Panc1 (cell line): ENCODE data around the gene SLC9B2. TPM values are rescaled to one million over a fixed set of nuclear protein-coding genes. Genes with fewer than 3 reads are reported as not detected.

Experiments used
- ATAC-seq: fragments of 200-7000 bp; cut with Tn5 transposase; 2 replicates; pipeline ENCODE4 v1.9.1; 2020; ENCODE audit warnings: mild to moderate bottlenecking, moderate library complexity
- BruUV-seq: library from RNA; stranded (reverse); fragments of 400-500 nt; replicated peaks from 2 replicates; lab custom pipeline; 2021; lab: Mats Ljungman, UMichigan
- CTCF ChIA-PET: fragments of 300-600 bp; sonication (Branson Sonifier 250); formaldehyde crosslinking; loops from one replicate; lab custom pipeline; 2022; ENCODE audit warnings: antibody characterized with exemption; lab: Charles Lee
- POLR2A ChIA-PET: fragments of 300-600 bp; sonication (Branson Sonifier 250); formaldehyde crosslinking; loops from one replicate; lab custom pipeline; 2022; ENCODE audit warnings: antibody characterized with exemption; lab: Charles Lee
- DNase-seq: peaks from one replicate; pipeline ENCODE4 v3.0.0-alpha.2; 2010; ENCODE audit warnings: low read depth, low spot score
- H3K27ac ChIP-seq: 2 replicates; pipeline ENCODE4 v1.5.1; 2011; ENCODE audit warnings: mild to moderate bottlenecking, low read length, inconsistent platforms
- H3K27me3 ChIP-seq: fragments of 200-500 bp; sonication (Bioruptor generic); 2 replicates; pipeline ENCODE4 v1.6.0; 2014; ENCODE audit warnings: low read length, inconsistent platforms; ENCODE audit not compliant: control insufficient read depth, insufficient read depth
- H3K36me3 ChIP-seq: fragments of 200-500 bp; sonication (Bioruptor generic); 2 replicates; pipeline ENCODE4 v1.5.1; 2014; ENCODE audit warnings: inconsistent platforms, mild to moderate bottlenecking, low read length, moderate library complexity; ENCODE audit not compliant: control insufficient read depth, insufficient read depth
- H3K4me1 ChIP-seq: 2 replicates; pipeline ENCODE4 v1.5.1; 2011; ENCODE audit warnings: inconsistent platforms, mild to moderate bottlenecking, low read length, moderate library complexity; ENCODE audit not compliant: control insufficient read depth, insufficient read depth
- H3K4me3 ChIP-seq, 2 experiments: 2 replicates each; pipeline ENCODE4 v1.5.1; 2011 to 2012; ENCODE audit warnings: low read depth in 2 of 2, low read length in 2 of 2, mild to moderate bottlenecking in 2 of 2, inconsistent platforms in 1 of 2, moderate library complexity in 1 of 2
- H3K9me3 ChIP-seq: fragments of 200-500 bp; sonication (Bioruptor generic); 2 replicates; pipeline ENCODE4 v1.5.1; 2014; ENCODE audit warnings: low read depth, mild to moderate bottlenecking, inconsistent platforms, low read length, moderate library complexity; ENCODE audit not compliant: control insufficient read depth, insufficient read depth
- POLR2AphosphoS5 ChIP-seq: IDR thresholded peaks from 2 replicates; pipeline ENCODE4 v1.6.1; 2012; ENCODE audit warnings: mild to moderate bottlenecking, low read depth, low read length, moderate library complexity
- REST ChIP-seq, 2 experiments: IDR thresholded peaks; 2 replicates each; pipeline ENCODE4 v1.6.1; 2011 to 2012; ENCODE audit warnings: low read depth in 2 of 2, control low read depth in 1 of 2, low read length in 1 of 2, mild to moderate bottlenecking in 1 of 2, moderate library complexity in 1 of 2; ENCODE audit not compliant: insufficient read depth in 1 of 2
- SIN3A ChIP-seq: IDR thresholded peaks from 2 replicates; pipeline ENCODE4 v1.6.1; 2012; ENCODE audit warnings: low read depth, mild to moderate bottlenecking, low read length, moderate library complexity, borderline replicate concordance; ENCODE audit not compliant: insufficient read depth
- TCF7L2 ChIP-seq: IDR thresholded peaks from 2 replicates; pipeline ENCODE4 v1.6.1; 2011; ENCODE audit warnings: mild to moderate bottlenecking, low read depth, low read length, inconsistent platforms
- in situ Hi-C: cut with HindIII; loops from 2 replicates; pipeline ENCODE4 v1.10.0; 2016; ENCODE audit warnings: low sequenced_read_pairs, low pct_unique_long_range_greater_than_20kb
- intact Hi-C: fragments of 100-400 bp; cut with micrococcal nuclease; formaldehyde crosslinking; loops from one replicate; pipeline ENCODE4 v1.10.0; 2022; ENCODE audit not compliant: unreplicated experiment
- total RNA-seq: library from RNA; stranded (reverse); gene quantifications from one replicate; pipeline ENCODE4 v1.2.1, GENCODE V29; 2021; ENCODE audit not compliant: unreplicated experiment
- TF ChIP-seq, protein P1 (sequence below): fragments of 450-650 bp; IDR thresholded peaks from 2 replicates; pipeline ENCODE4 v1.5.1; 2017; ENCODE audit warnings: mild to moderate bottlenecking

The SLC9B2 gene
- total RNA-seq, 1 experiment from 2014 or later, result 14.6 TPM

- POLR2A ChIA-PET, result no interaction called here
- in situ Hi-C loops, result no loop called here
- no peaks in the 10 kb centered on the region for H3K4me1 ChIP-seq
- ATAC-seq (no peak), DNase-seq (no peak)
- TF ChIP-seq SIN3A, result no peak
- no peak for TF ChIP-seq REST (IDR thresholded peaks at IDR 0.05; ENCODE audit: insufficient read depth in 1 of 2, low read depth in 2 of 2, low read length in 1 of 2)
- no peak for TF ChIP-seq TCF7L2
- TF ChIP-seq POLR2AphosphoS5, result no peak
- TF ChIP-seq, protein P1, sequence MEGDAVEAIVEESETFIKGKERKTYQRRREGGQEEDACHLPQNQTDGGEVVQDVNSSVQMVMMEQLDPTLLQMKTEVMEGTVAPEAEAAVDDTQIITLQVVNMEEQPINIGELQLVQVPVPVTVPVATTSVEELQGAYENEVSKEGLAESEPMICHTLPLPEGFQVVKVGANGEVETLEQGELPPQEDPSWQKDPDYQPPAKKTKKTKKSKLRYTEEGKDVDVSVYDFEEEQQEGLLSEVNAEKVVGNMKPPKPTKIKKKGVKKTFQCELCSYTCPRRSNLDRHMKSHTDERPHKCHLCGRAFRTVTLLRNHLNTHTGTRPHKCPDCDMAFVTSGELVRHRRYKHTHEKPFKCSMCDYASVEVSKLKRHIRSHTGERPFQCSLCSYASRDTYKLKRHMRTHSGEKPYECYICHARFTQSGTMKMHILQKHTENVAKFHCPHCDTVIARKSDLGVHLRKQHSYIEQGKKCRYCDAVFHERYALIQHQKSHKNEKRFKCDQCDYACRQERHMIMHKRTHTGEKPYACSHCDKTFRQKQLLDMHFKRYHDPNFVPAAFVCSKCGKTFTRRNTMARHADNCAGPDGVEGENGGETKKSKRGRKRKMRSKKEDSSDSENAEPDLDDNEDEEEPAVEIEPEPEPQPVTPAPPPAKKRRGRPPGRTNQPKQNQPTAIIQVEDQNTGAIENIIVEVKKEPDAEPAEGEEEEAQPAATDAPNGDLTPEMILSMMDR, result no peak
- H3K9me3 ChIP-seq, result no peaks in the 10 kb centered on the region
- peak overlapping the region; percentile 94 for H3K27ac ChIP-seq
- H3K4me3 ChIP-seq, result peak overlapping the region; percentile 59 to 85
- intact Hi-C loops, result no loop called here
- no peaks in the 10 kb centered on the region for H3K27me3 ChIP-seq
- CTCF ChIA-PET, result no interaction called here
- BruUV-seq, result TSS peak; percentile 85
- H3K36me3 ChIP-seq, result no peaks in the 10 kb centered on the region
Measured at GRCh38 chr4:103018391-103019307, 57.9 kb downstream of the SLC9B2 start.

DNA sequence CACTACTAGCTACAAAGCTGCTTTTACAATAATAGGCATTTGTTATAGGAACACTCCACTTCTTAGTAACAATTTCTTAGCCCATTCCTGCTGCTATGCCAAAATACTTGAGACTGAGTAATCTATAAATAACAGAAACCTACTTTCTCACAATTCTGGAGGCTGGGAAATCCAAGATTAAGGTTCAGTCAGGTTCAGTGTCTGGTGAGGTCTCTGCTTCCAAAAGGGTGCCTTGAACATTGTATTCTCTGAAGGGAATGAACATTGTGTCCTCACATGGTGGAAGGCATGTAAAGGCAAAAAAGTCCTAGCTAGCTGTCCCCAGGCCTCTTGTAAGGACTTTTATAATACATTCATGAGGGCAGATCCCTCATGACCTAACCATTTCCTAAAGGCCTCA lies 64.0 kb downstream of the SLC9B2 start:
- TF ChIP-seq POLR2AphosphoS5 (no peak), SIN3A (no peak), REST (IDR thresholded peaks at IDR 0.05; ENCODE audit: insufficient read depth in 1 of 2, low read depth in 2 of 2, low read length in 1 of 2) (no peak), TCF7L2 (no peak)
- TF ChIP-seq, protein P1, result no peak
- Histone ChIP-seq H3K4me3 (no peak overlapping the region), H3K27me3 (no peaks in the 10 kb centered on the region), H3K36me3 (no peaks in the 10 kb centered on the region), H3K4me1 (no peaks in the 10 kb centered on the region), H3K27ac (no peak overlapping the region), H3K9me3 (no peaks in the 10 kb centered on the region)
- no peak for DNase-seq
- intact Hi-C loops, result no loop called here
- POLR2A ChIA-PET, result no interaction called here
- CTCF ChIA-PET, result no interaction called here
- BruUV-seq, result no TSS peak
- in situ Hi-C loops, result no loop called here
- no peak for ATAC-seq
